ENCODE data around the gene TRIM32.

Gene TRIM32

DNA sequence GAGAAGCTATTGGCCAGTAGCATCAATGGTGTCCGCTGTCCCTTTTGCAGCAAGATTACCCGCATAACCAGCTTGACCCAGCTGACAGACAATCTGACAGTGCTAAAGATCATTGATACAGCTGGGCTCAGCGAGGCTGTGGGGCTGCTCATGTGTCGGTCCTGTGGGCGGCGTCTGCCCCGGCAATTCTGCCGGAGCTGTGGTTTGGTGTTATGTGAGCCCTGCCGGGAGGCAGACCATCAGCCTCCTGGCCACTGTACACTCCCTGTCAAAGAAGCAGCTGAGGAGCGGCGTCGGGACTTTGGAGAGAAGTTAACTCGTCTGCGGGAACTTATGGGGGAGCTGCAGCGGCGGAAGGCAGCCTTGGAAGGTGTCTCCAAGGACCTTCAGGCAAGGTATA is 10.8 kb downstream of the TRIM32 start:
- TF ChIP-seq, protein P1, sequence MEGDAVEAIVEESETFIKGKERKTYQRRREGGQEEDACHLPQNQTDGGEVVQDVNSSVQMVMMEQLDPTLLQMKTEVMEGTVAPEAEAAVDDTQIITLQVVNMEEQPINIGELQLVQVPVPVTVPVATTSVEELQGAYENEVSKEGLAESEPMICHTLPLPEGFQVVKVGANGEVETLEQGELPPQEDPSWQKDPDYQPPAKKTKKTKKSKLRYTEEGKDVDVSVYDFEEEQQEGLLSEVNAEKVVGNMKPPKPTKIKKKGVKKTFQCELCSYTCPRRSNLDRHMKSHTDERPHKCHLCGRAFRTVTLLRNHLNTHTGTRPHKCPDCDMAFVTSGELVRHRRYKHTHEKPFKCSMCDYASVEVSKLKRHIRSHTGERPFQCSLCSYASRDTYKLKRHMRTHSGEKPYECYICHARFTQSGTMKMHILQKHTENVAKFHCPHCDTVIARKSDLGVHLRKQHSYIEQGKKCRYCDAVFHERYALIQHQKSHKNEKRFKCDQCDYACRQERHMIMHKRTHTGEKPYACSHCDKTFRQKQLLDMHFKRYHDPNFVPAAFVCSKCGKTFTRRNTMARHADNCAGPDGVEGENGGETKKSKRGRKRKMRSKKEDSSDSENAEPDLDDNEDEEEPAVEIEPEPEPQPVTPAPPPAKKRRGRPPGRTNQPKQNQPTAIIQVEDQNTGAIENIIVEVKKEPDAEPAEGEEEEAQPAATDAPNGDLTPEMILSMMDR (conservative IDR thresholded peaks at IDR 0.05; ENCODE audit: low read depth, low read length), result no peak
- peaks cover 5% of the 10 kb centered on the region; the same call in 1 of the 2 replicates for H3K36me3 ChIP-seq (ENCODE audit: insufficient read depth)
- no peaks in the 10 kb centered on the region; the same call in 1 of the 2 replicates for H4K20me1 ChIP-seq (ENCODE audit: insufficient read depth)
- H3K4me3 ChIP-seq (IDR thresholded peaks at IDR 0.05; ENCODE audit: insufficient read depth, low read depth, low read length), result no peak overlapping the region
- H3K79me2 ChIP-seq (ENCODE audit: insufficient read depth, low read depth), result peaks cover 18% of the 10 kb centered on the region; the same call in 1 of the 2 replicates
- no peaks in the 10 kb centered on the region for H3K27me3 ChIP-seq (ENCODE audit: insufficient read depth, low read depth)
- no peak overlapping the region for H3K9ac ChIP-seq
- no peak overlapping the region for H3K27ac ChIP-seq
- no peak overlapping the region for H2AFZ ChIP-seq (ENCODE audit: low read depth)
- no peaks in the 10 kb centered on the region for H3K4me1 ChIP-seq (ENCODE audit: low read depth, poor library complexity, severe bottlenecking)
- no peak overlapping the region for H3K4me2 ChIP-seq

DNA sequence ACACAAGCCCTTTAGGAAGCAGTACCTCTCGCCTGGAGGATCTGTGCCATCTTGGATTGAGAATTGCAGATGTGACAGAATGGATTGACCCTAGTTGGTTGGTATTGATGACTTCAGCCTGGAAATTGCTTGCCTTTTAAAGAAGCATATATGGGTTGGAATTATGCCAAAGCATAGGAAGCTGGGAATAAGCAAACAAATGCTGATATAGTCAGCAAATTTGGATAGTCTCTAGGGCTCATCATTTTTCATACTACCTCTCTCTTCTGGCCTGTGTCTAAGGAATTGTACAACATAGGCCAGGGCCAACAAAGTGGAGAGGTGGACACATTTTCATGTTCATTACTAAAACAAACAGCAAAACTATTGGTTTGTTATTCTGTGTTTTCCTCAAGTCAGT is 13.2 kb downstream of the TRIM32 start:
- no peaks in the 10 kb centered on the region for H3K27me3 ChIP-seq (ENCODE audit: insufficient read depth, low read depth)
- H2AFZ ChIP-seq (ENCODE audit: low read depth), result no peak overlapping the region
- no peaks in the 10 kb centered on the region for H3K4me1 ChIP-seq (ENCODE audit: low read depth, poor library complexity, severe bottlenecking)
- H3K4me2 ChIP-seq, result no peak overlapping the region
- no peak overlapping the region for H3K9ac ChIP-seq
- no peak overlapping the region for H3K4me3 ChIP-seq (IDR thresholded peaks at IDR 0.05; ENCODE audit: insufficient read depth, low read depth, low read length)
- TF ChIP-seq, protein P1 (conservative IDR thresholded peaks at IDR 0.05; ENCODE audit: low read depth, low read length), result no peak
- H3K27ac ChIP-seq, result no peak overlapping the region
- peaks cover 2% of the 10 kb centered on the region; the same call in 1 of the 2 replicates for H3K79me2 ChIP-seq (ENCODE audit: insufficient read depth, low read depth)
- no peaks in the 10 kb centered on the region; the same call in 1 of the 2 replicates for H4K20me1 ChIP-seq (ENCODE audit: insufficient read depth)
- peaks cover 5% of the 10 kb centered on the region; the same call in 1 of the 2 replicates for H3K36me3 ChIP-seq (ENCODE audit: insufficient read depth)

DNA sequence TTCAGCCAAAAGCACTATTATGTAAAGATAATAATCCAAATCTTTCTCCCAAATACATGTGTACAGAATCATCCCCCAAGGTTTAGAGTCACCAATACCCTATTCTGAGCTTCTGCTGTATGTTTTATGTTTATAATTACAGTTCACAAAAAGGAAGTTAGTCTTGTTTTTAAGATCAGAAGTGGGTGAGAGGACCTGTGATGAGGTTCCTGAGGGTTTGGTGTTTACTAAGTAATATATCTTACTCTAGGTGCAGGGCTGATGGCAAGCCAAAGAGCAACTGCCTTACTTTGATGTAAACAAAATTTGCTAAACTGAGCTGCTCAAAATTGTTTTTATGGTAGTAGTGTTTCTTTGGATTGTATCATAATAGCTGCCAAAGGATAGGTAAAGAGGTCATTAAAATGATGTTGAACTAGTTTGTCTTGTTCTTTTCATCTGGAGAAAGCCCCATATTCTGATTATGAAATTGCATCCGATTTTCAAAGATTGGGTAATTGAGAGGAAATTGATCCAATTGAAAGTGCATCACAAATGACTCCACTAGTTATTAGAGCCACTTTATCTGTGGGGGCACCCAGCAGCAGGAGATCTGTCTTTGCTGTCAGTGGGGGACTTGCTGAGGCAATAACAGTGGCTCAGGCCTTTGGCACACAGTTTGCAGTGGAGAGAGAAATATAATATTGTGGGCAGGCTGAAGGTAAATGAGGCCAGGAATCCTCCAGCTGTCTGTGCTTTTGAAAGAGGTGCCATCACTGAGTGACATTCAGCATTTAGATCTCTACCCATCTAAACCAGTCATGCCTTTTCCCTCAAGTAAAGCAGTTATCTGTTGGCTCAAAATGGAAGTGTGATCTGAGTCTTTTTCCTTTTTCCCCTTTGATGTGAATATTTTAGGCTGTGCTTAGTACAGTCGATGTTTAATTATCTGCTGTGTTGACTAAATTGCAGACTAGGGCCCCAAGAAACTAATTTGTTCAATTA is 14.1 kb downstream of the TRIM32 start:
- Histone ChIP-seq H3K27me3 (ENCODE audit: insufficient read depth, low read depth) (no peaks in the 10 kb centered on the region), H3K4me1 (ENCODE audit: low read depth, poor library complexity, severe bottlenecking) (no peaks in the 10 kb centered on the region), H4K20me1 (ENCODE audit: insufficient read depth) (no peaks in the 10 kb centered on the region; the same call in 1 of the 2 replicates), H3K9ac (no peak overlapping the region), H3K36me3 (ENCODE audit: insufficient read depth) (peaks cover 5% of the 10 kb centered on the region; the same call in 1 of the 2 replicates), H3K27ac (no peak overlapping the region), H3K4me2 (no peak overlapping the region), H3K79me2 (ENCODE audit: insufficient read depth, low read depth) (no peaks in the 10 kb centered on the region), H3K4me3 (IDR thresholded peaks at IDR 0.05; ENCODE audit: insufficient read depth, low read depth, low read length) (no peak overlapping the region), H2AFZ (ENCODE audit: low read depth) (no peak overlapping the region)
- TF ChIP-seq, protein P1 (conservative IDR thresholded peaks at IDR 0.05; ENCODE audit: low read depth, low read length), result no peak

DNA sequence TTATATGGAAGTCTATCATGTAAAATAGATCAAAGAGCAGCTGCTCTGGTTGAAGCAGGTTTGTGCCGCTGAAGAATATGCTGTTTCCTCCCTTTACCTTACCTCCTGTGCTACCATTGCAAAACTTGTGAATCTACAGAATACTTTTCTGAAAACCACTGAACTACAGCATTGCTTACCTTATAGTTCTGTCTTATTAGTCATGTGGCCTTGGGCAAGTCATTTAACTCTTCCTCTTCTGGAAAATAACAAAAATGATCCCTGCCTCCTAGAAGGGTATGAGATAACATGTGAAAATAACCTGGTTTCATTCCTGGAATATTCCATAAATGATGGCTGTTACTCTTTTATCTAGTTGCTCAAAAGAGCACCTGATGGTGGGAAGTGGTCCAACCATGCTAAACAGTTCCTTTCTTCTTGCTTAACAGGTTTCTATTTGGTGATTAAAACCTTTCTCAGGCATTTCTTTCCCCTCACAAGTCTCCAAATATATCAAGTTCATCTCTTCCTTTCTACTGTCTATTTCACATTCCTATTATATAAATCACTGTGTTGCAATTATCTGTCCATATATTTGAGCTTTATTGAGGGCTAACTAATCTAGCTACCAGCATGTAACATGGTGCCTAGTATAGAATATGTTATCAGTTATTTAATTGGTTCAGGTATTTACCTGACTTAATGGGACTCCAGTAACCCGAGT is 15.0 kb downstream of the TRIM32 start:
- no peaks in the 10 kb centered on the region for H3K79me2 ChIP-seq (ENCODE audit: insufficient read depth, low read depth)
- TF ChIP-seq, protein P1 (conservative IDR thresholded peaks at IDR 0.05; ENCODE audit: low read depth, low read length), result no peak
- H3K4me3 ChIP-seq (IDR thresholded peaks at IDR 0.05; ENCODE audit: insufficient read depth, low read depth, low read length), result no peak overlapping the region
- peaks cover 5% of the 10 kb centered on the region; the same call in 1 of the 2 replicates for H3K36me3 ChIP-seq (ENCODE audit: insufficient read depth)
- H2AFZ ChIP-seq (ENCODE audit: low read depth), result no peak overlapping the region
- H3K4me2 ChIP-seq, result no peak overlapping the region
- H3K4me1 ChIP-seq (ENCODE audit: low read depth, poor library complexity, severe bottlenecking), result no peaks in the 10 kb centered on the region
- no peak overlapping the region for H3K27ac ChIP-seq
- no peaks in the 10 kb centered on the region; the same call in 1 of the 2 replicates for H4K20me1 ChIP-seq (ENCODE audit: insufficient read depth)
- H3K27me3 ChIP-seq (ENCODE audit: insufficient read depth, low read depth), result no peaks in the 10 kb centered on the region
- no peak overlapping the region for H3K9ac ChIP-seq

All from KMS-11 (cell line).